Pulmonary artery endothelial cell (primary cell): ENCODE results near the gene CDON. TPM values are rescaled to one million over a fixed set of nuclear protein-coding genes. Genes with fewer than 3 reads are reported as not detected.

Experiments
- DNase-seq: peaks from one replicate; pipeline ENCODE4 v3.0.0-alpha.2; 2011; ENCODE audit warnings: low read depth, low spot score
- total RNA-seq: library from RNA; depleted of rRNA; stranded (reverse); fragments of >200 nt; gene quantifications from 2 replicates; pipeline ENCODE4 v1.2.3, GENCODE V29; 2014

Gene CDON, protein sequence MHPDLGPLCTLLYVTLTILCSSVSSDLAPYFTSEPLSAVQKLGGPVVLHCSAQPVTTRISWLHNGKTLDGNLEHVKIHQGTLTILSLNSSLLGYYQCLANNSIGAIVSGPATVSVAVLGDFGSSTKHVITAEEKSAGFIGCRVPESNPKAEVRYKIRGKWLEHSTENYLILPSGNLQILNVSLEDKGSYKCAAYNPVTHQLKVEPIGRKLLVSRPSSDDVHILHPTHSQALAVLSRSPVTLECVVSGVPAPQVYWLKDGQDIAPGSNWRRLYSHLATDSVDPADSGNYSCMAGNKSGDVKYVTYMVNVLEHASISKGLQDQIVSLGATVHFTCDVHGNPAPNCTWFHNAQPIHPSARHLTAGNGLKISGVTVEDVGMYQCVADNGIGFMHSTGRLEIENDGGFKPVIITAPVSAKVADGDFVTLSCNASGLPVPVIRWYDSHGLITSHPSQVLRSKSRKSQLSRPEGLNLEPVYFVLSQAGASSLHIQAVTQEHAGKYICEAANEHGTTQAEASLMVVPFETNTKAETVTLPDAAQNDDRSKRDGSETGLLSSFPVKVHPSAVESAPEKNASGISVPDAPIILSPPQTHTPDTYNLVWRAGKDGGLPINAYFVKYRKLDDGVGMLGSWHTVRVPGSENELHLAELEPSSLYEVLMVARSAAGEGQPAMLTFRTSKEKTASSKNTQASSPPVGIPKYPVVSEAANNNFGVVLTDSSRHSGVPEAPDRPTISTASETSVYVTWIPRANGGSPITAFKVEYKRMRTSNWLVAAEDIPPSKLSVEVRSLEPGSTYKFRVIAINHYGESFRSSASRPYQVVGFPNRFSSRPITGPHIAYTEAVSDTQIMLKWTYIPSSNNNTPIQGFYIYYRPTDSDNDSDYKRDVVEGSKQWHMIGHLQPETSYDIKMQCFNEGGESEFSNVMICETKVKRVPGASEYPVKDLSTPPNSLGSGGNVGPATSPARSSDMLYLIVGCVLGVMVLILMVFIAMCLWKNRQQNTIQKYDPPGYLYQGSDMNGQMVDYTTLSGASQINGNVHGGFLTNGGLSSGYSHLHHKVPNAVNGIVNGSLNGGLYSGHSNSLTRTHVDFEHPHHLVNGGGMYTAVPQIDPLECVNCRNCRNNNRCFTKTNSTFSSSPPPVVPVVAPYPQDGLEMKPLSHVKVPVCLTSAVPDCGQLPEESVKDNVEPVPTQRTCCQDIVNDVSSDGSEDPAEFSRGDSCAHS (N-terminal part only)
- 1.4 and 1.8 TPM in 2 replicates for total RNA-seq

DNA sequence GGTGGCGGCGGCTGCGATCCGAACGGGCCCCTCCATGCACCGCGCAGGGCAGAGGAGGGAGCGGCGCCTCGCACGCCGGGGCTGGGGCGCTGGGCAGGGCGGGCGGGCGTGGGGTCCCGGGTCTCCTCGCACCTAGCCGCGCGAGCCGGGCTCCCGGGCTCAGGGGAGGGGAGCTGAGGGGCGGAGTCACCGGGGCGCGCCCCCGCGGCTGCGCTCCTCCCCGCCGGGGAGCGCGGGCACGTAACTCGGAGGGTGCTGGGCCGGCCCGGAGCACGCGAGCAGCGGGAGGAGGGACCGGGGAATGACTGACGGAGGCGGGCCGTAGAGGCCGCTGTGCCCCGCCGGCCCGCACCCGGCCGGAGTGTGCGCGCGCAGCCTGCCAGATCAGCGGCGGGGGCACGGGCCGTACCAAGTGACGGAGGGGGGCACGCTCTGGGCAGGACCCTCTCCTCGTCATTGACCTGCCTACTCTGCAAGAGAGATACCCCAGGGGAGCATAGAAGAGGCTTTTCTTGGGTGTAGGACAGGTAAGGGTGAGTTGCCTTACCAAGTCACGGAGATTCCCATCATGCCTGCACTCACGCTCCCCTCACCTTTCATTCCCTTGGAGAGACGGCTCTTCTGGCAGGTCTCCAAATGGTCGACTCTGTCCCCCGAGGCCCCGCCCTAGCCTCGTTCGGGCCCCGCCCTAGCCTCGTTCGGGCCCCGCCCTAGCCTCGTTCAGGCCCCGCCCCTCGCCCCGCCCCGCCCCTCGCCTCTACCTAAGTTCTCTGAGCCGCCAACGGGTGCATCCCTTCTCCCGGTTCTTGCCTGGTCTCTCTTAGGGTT, at the start of gene CDON:
Gene CDON (minus strand): TSS at position 188 of the 828 bp plus-strand sequence. CDS start 39,390 bp downstream, outside the sequence.
- peak; percentile 71 for DNase-seq

DNA sequence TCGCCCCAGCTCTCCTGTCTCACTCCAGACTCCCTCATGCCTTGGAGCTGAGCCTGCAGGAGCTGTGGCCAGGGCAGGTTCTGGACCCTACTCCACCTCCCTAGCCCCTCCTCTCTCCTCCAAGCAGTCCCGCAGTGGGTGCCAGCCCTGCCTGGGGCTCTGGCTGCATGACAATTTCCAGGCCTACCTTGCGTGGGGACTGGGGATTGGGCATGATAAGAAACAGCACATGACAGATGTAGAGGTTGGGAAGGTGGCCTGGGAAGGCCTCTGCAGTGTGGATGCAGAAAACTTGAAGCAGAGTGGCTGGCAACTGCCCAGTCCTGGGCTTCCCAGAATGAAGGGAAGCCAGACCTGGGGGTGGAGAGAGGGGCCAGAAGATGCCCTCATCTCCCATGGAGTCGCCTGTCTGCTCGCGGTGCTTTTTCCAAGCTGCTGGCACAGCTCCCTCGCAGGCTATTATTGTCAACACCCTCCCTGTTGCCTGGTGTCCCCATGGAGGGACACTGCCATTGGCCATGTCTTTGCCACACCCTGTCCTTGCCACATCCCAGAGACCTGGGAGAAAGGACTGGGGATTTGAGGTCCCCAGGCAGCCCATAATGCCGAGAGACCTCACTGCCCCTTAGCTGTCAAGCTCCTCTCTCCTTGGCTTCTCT, 48.9 kb upstream of the CDON start:
- no peak for DNase-seq

DNA sequence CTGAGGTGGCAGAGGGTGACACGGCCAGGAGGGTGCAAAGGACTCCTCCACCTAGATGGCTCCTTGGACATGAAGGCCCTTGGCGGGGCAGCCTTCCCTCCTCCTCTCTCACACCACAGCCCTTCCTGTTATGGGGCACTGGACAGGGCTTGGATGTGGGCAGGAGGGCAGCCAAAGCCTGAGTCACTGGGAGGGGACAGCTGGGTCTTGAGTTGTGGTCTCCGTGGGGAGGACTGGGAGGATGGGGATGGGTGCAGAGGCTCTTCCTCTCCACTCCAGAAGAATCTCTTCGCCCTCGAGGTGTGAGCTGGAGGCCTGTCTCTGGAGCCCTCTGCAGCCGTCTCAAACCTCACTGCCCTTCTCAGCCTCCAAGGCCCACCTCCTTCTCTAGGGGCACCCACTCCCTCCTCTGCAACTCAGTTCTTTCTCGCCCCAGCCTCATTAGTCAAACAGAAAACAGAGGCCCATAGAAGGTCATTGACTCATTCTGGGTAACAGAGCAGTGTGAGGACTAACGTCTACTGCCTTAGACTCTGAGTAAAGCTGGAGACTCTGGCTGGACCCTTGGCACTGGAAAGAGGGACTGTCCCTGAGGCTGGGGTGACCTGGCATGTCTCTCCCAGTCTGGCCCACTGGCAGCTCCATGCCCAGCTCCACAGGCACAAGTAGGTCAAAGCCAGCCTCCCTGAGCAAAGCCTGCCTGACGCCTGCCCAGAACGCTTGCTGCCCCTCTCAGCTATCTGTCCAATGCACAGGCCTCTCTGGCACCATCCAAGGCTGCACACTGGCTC, 47.5 kb upstream of the CDON start:
- no peak for DNase-seq

DNA sequence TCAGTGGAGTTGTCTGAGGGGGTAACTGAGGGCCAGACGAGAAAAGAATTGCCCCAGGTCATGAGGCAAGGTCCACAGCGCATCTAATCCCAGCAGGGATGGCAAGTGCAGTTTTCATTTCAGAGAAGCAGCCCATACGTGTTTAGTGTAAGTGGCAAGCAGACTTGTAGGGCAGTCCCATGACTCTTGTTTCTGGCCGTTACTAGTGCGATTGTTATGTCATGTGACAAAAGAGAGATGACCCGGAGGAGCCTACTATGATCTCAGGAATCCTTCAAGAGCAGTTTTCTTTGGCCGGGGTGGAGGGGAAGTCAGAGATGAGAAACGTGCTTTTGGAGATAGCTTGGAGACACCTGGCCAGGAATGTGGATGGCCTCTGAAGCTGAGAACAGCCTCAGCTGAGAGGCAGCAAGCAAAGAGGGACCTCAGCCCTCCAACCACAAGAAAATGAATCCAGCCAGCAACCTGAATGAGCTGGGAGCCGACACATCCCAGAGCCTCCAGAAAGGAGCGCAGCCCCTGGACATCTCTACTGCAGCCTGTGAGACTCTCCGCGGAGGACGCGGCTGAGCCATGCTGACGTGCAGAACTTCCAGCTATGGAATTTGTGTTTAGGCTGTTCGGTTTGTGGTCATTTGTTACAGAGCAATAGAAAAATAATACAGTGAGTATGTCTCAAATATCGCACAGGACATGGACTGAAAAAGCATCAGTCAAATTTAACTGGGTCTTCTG, 44.1 kb upstream of the CDON start:
- no peak for DNase-seq

DNA sequence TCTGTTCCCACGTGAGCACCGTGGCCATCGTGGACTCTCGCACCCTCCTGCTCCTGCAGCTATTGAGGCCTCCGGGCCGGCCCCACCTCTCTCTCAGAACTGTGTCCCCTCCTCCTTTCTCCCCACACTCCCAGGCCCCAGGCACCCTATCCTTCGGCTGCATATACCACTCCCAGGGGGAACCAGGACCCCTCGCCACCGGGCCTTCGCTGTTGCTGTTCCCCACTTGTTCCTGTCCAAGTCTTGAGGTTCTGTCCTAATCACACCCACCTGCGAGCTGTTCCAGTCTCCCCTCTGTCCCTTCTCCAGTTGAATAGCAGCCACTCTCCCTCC, 43.0 kb upstream of the CDON start:
- no peak for DNase-seq

DNA sequence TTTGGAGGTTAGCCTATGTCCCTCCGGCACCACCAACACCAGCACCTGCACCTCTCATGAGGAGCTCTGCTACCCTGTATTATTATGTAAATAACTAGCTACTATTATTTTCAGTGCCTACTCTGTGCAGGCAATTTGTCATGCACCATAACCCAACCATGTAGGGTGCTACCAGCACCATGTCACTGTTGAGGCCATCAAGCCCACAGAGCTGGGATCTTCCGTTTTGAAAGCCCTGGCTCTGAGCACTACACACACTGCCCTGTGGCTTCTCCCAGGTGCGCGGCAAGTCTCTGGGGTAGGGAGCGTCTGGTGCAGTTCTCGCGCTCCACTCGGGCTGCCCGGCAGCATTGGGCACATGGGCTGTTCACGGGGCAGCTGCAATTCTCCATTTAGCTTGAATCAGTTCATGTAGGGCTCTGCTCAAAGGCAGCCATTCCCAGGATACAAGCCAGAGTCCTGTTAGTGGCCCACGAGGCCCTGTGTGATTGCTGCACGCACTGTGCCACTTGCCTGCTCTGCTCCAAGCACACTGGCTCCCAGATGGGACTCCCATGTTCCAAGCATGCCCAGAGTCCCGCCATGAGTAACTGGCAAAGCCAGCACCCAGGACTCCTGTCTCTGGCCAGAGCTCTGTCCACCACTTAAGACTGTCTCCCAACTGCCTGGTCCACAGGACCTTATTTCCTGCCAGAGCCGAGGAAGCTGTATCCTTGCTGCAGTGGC, 42.5 kb upstream of the CDON start:
- no peak for DNase-seq

DNA sequence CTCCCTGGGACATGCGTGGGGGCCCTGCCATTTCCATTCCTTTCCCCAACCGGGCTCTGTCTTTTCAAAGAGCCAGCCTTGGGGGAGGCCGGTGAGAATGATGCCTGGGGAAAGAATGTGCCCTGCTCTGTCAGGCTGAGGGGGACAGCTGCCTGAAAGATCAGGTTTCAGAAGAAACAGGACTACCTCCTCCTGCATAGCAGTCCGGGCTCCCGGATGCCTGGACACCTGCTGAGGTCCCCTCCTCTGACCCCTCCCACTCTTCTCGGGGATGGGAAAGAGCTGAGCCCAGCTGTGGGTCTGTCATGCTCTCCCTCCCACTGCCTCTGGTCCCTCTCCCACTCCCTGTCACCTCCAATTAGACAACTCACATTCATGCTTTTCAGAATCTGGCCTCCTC, 41.8 kb upstream of the CDON start:
- no peak for DNase-seq

DNA sequence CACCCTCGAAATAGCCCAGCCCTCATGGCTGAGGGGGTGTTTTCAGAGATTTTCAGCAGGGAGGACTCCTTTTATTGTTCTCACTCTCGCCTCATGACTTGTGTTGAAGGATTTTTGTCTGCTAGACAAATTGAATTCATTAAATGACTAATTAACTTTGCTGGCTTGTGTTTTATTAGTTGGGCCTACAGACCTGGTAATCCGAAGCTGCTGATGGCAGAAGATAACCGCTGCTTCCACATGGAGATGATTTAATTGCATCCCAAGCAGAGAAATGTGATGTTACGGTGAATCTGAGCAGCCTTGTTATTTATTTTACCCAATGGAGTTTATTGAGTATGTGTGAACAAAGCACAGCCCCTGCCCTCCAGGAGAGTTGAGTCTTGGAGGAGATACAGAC, 40.5 kb upstream of the CDON start:
- no peak for DNase-seq

DNA sequence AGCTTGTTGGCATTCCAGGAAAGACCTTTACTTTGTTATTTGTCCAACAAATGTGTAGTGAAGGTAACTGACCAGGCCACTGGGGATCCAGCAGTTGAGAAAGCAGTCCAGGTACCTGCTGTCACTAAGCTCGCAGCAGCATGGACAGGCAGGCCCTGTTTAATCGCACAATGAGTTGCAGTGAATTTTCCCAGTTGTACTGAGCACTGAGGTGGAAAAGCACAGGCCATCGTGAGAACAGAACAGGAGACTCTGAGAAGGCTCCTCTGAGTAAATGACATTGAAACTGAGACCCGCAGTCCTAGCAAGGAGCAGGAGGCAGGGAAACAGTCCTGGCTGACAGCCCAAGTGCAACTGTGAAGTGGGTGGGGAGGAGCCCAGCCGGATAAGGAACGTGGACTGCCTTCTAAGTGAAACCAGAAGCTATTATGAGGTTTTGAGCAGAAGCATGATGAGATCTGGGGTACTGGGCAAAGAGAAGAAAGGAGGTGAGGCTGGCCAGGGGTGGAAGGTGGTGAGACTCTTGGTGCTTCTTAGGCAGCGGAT, 39.8 kb upstream of the CDON start:
- DNase-seq = no peak

DNA sequence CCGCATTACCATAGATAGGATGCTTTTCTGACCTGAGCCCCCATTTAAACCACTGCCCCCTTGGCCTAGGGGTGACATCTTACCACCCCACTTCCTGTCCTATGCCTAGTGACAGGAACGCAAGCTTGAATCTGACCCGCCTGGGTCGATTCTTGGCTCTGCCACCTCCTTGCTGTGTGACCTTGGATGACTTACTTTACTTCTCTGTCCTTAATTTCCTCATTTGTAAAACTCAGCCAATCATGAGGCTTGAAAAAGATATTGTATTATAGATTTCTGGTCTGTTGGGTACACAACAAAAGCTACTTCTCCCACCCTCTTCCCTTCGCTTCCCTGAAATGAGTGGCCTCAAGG, 39.2 kb upstream of the CDON start:
- no peak for DNase-seq

DNA sequence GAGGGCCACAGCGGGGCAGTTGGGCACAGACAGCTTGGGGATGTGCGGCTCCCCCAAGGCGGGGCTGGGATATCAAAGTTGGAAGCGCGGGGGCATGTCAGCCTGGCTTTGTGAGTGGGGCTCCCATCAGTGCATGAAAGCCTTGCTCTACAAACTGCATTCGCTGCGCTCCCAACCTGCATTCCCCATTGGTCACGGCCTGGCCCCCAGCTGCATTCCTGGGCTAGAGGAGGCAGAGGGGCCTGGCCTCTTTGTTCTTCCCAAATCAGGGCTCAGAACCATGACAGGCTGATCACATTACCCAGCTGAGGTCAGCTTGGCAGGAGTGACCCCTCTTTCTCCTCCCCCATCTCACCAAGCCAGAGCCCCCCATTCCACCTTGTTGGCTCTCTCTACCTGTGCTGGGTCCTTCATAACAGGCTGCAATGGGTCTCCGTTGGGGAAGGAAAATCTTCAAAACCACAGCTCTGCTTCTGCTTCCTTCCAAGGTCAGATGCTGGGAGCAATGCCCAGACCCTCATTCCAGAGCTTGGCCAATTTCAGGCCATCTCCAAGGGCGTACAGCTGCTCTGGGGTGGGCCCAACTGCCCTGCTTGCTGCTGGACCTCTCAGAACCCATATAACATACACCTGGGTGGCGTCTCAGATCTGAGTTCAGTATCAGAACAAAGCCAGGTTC, 38.7 kb upstream of the CDON start:
- no peak for DNase-seq

DNA sequence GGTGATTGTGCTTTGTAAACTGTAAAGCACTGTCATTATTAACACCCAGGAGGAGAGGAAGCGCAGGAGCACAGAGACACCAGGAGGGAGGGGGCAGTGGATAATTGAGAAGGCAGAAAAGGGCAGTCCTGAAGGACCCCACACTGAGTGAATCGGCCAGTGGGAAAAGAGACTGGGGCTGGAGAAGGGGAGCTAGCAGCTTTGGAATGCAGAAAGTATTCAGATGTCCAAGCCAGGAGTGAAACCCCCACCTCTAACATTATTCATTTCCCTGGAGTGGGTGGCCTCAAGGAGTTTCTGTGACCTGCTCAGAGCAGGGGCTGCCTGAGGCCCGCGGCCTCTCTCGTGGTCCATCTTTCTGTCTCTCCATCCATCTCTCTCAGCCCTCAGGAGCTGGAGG, 38.0 kb upstream of the CDON start:
- DNase-seq = no peak

DNA sequence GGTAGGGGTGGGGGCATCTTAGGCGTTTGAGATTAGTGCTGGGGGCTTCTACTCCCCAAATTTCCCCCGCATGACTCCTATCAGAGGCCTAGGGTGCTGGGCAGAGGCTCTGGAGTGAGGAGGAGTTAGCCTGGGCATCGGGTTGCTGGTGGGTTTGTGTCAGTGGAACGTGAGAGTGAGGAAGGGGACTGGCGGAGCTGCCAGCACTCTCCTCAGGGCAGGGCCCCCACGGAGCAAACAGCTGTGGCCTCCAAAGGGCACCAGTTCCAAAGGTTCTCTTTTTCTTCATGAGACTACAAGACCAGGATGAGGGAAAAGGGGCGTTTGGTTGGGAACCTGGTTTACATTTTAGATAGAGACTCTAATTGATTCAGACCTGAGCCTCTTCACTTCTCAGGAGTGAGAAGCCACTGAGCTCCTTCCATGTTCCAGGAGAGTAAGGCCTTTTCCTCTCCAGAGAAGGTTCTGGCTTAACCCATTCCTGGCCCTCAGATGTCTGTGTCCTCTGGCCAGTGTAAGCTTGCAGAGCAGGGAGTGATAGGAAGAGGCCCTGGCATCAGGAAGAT, 35.6 kb upstream of the CDON start:
- no peak for DNase-seq

DNA sequence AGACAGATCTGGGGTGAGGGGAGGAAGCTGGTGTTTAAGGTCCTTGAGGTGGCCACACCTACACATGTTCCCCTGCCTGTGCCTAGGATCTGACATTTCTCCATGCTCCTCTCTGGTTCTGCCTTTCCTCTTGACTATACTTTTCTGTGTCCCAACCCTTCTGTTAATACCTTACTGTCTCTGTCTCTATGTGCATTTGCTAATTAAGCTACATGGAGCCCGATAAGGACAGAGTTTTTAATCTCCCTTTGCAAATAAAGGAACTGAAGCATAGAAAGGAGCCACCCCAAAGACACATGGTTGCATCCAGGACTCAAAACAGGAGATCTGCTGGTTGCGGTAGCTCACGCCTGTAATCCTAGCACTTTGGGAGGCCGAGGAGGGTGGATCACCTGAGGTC, 33.1 kb upstream of the CDON start:
- DNase-seq = no peak

DNA sequence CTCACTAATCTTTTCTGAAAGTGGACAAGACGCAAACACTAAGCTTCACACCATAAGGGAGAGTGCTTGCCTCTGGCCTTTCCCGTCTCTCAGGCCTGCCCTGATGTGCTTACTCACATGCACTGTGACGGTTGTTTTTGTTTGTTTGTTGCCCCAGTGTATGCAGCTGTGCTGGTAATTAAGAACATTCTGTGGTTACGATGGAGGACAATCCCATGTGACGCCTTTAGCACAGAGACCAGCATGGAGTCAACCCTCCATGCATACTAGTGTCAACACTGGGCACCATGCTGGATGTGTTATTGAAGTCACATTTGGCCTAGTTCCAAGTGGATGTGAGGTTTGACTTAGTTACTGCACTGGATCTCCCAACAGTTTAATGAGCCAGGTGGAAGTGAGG, 27.8 kb upstream of the CDON start:
- no peak for DNase-seq

DNA sequence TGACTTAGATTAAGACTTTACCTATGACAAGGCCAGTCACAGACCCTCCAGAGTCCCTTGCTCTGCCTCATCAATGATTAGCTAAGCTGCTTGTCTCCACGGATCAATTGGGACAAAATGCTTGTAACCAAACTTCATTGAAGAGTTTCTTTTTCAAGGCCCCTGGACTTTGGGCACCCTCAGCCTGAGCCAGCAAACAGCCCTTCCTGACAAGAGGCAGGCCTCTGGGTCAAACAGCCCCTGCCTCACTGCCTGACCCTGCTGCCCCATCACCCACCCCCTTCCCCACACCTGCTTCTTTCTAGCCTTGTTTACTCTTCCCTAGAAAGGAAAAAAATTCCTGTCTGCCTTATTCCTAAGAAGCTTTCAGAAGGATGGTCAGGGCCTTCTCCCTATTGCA, 26.3 kb upstream of the CDON start:
- DNase-seq = no peak

DNA sequence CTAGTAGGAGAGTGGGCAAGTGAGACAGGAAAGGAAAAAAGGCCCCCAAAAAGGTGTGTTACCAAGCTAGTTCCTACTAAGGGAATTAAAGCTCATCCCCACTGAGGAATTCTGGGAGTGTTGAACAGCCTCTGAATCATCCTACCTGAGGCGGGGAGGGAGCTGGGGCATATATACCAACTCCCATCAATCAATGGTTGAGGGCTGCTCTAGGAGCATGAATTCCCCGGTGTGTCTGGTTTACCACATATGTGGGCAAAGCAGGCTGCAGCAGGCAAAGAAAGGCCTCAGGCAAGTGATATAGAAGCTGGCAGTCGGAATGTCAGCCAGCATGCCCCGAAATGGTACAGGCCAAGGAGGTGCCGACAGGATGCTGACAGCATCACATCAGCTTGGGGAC, 23.6 kb upstream of the CDON start:
- DNase-seq = no peak

DNA sequence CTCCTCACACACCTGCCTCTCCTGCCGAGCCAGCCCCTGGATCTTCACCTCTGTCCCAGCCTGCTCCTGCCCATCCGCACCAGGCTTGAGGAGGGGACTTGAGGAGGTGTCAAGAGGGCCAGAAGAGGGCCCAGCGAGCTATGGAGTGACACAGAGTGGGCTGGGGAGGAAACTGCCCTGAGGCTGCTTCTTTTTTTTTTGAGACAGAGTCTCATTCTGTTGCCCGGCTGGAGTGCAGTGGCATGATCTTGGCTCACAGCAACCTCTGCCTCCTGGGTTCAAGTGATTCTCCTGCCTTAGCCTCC, 21.9 kb upstream of the CDON start:
- DNase-seq = no peak
